Heart left ventricle (tissue), 13 donors: ENCODE measurements around the gene PRDM16.

Experiments
- CTCF ChIP-seq, 12 donors: fragments of 200-600 bp; sonication (generic) in 4 of 12; IDR thresholded peaks; one replicate each; pipeline versions ENCODE4 v1.5.0 to v1.8.0; 2018 to 2022; ENCODE audit warnings: antibody characterized with exemption in 12 of 12, mild to moderate bottlenecking in 5 of 12
- POLR2A ChIP-seq, 2 donors: fragments of 450-650 bp; IDR thresholded peaks; one replicate each; pipeline ENCODE4 v1.6.1; 2017; ENCODE audit warnings: antibody characterized with exemption in 2 of 2, mild to moderate bottlenecking in 2 of 2, moderate library complexity in 2 of 2
- donor health status: ischemic (EF 13 %, LVEDD 7.1; RV severe dilation, severe dysfunction).
- donor health status: DM: no; HTN: yes; CAD: no.
- donor health status: DM: no; HTN: no; CAD: no.
- donor health status: ischemic (EF 25% LVEDD 6.9; RV normal size, moderate dysfunction).
- donor health status: ischemic (EF 25% LVEDD 5.7; RV mildly dilated, moderate dysfunction).
- donor health status: ischemic (EF 35%, LVEDD 5.7; RV mildly dilated, moderate dysfunction).
- donor health status: nonischemic (EF 11% LVEDD 7.7; RV severe dilation, severe dysfunction).
- donor health status: DM: yes; HTN: yes; CAD: no.
- donor health status: PGD.
- donor health status: ischemic (EF 29% LVEDD 5.4; RV normal size, mild dysfunction).
- donor health status: nonischemic (EF 23%, LVEDD 6.1; RV moderate dilation, normal function).

- TF ChIP-seq CTCF (IDR thresholded peaks at IDR 0.05) (no peak), POLR2A (IDR thresholded peaks at IDR 0.05) (no peak)
These were observed 164.0 kb downstream of the PRDM16 start for GRCh38 chr1:3233031-3233430.
